ENCODE results near the gene VTI1A. TPM values are rescaled to one million over a fixed set of nuclear protein-coding genes. Genes with fewer than 3 reads are reported as not detected.

VTI1A gene
- total and polyA plus RNA-seq, 2 experiments from 2014 or later = 20.4 to 39.8 TPM

GRCh38 chr10:112834751-112835181 lies 387.8 kb downstream of the VTI1A start:
- Histone ChIP-seq H3K4me1 (ENCODE audit: insufficient read depth) (peaks cover 19% of the 10 kb centered on the region), H3K9me2 (replicated peaks; ENCODE audit: insufficient read depth) (no peaks in the 10 kb centered on the region), H4K20me1 (ENCODE audit: insufficient read depth, poor library complexity, severe bottlenecking) (no peaks in the 10 kb centered on the region), H3K4me2 (no peak overlapping the region), H3K27me3 (no peaks in the 10 kb centered on the region), H3K27ac (peak overlapping the region; percentile 16), H3K9me3 (ENCODE audit: low read depth) (no peaks in the 10 kb centered on the region), H2AFZ (no peak overlapping the region), H3K4me3 (no peak overlapping the region), H3K36me3 (replicated peaks; ENCODE audit: insufficient read depth, low read depth) (no peaks in the 10 kb centered on the region), H3K79me2 (no peaks in the 10 kb centered on the region)
- TF ChIP-seq EZH2phosphoT487 (IDR thresholded peaks at IDR 0.05; ENCODE audit: low read depth, severe bottlenecking, unreplicated experiment) = no peak
- TF ChIP-seq EZH2 (IDR thresholded peaks at IDR 0.05; ENCODE audit: borderline replicate concordance) = no peak
- no peak for TF ChIP-seq CTCF (IDR thresholded peaks at IDR 0.05; ENCODE audit: poor library complexity)
- WGBS (ENCODE audit: low lambda C conversion rate, missing lambda C conversion rate) = 81% methylated on average over 8 of the region's 8 CpGs
- DNase-seq (ENCODE audit: low spot score) = no peak

DNA sequence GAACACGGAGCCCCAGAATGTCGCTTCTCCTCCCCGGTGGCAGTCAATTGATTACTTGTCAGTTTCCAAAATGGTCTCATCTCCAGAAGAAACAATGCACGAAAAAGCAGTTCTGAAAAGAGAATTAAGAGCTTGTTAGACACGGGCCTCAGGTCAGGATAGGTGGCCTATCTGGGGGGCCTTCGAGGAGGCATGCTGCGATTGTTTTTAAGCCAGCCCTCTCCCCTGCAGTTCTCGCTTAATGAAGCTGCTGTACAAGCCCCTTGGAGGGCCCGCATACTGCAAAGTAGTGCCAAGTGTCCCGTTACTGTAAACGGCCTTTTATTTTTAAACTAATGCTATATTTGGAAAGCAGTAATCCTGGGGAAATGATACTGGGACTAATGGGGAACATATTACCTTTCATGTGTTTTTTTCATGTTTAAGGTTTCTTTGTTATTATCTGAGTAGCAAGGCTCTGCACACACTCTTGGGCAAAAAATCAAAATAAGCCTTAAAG lies 388.3 kb downstream of the VTI1A start:
- 64% methylated on average over 11 of the region's 11 CpGs for WGBS (ENCODE audit: low lambda C conversion rate, missing lambda C conversion rate)
- H3K36me3 ChIP-seq (replicated peaks; ENCODE audit: insufficient read depth, low read depth) = no peaks in the 10 kb centered on the region
- H3K27ac ChIP-seq = peak overlapping the region; percentile 16
- no peaks in the 10 kb centered on the region for H3K79me2 ChIP-seq
- H3K4me3 ChIP-seq = no peak overlapping the region
- H2AFZ ChIP-seq = no peak overlapping the region
- H3K27me3 ChIP-seq = no peaks in the 10 kb centered on the region
- TF ChIP-seq CTCF (IDR thresholded peaks at IDR 0.05; ENCODE audit: poor library complexity) (no peak), EZH2phosphoT487 (IDR thresholded peaks at IDR 0.05; ENCODE audit: low read depth, severe bottlenecking, unreplicated experiment) (no peak)
- H3K9me2 ChIP-seq (replicated peaks; ENCODE audit: insufficient read depth) = no peaks in the 10 kb centered on the region
- H3K9me3 ChIP-seq (ENCODE audit: low read depth) = no peaks in the 10 kb centered on the region
- H4K20me1 ChIP-seq (ENCODE audit: insufficient read depth, poor library complexity, severe bottlenecking) = no peaks in the 10 kb centered on the region
- H3K4me2 ChIP-seq = no peak overlapping the region
- DNase-seq (ENCODE audit: low spot score) = no peak
- peaks cover 19% of the 10 kb centered on the region for H3K4me1 ChIP-seq (ENCODE audit: insufficient read depth)

DNA sequence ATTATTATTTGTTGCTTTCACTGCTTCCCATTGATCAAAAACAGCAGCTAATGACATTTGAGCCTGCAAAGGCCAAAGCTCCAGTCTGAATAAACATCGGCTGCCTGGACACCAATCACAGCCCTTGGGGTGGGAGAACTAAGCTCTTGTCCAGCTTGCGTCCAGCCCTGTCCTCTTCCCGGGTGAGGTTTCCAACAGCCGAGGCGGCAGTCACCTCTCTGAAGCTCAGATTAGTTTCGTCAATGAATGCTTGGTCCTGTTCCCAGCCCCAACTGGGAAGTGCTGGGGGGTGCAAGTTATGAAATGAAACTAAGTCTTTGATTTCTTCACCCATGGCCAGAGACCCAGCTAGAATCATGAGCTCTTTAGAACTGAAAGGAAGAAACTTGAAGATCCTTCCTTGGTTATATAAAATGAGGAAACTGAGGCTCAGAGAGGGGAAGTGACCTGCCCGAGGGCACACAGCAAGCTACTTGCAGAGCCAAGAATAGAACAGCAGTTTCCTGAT lies 389.0 kb downstream of the VTI1A start:
- H3K9me3 ChIP-seq (ENCODE audit: low read depth) = no peaks in the 10 kb centered on the region
- H3K79me2 ChIP-seq = no peaks in the 10 kb centered on the region
- H3K4me3 ChIP-seq = no peak overlapping the region
- peak overlapping the region; percentile 29 for H3K4me2 ChIP-seq
- no peaks in the 10 kb centered on the region for H3K36me3 ChIP-seq (replicated peaks; ENCODE audit: insufficient read depth, low read depth)
- no peaks in the 10 kb centered on the region for H3K9me2 ChIP-seq (replicated peaks; ENCODE audit: insufficient read depth)
- H3K27me3 ChIP-seq = no peaks in the 10 kb centered on the region
- WGBS (ENCODE audit: low lambda C conversion rate, missing lambda C conversion rate) = 56% methylated on average over 7 of the region's 7 CpGs
- H4K20me1 ChIP-seq (ENCODE audit: insufficient read depth, poor library complexity, severe bottlenecking) = no peaks in the 10 kb centered on the region
- peaks cover 19% of the 10 kb centered on the region for H3K4me1 ChIP-seq (ENCODE audit: insufficient read depth)
- DNase-seq (ENCODE audit: low spot score) = no peak
- no peak overlapping the region for H2AFZ ChIP-seq
- TF ChIP-seq EZH2phosphoT487 (IDR thresholded peaks at IDR 0.05; ENCODE audit: low read depth, severe bottlenecking, unreplicated experiment) (no peak), CTCF (IDR thresholded peaks at IDR 0.05; ENCODE audit: poor library complexity) (no peak), EZH2 (IDR thresholded peaks at IDR 0.05; ENCODE audit: borderline replicate concordance) (no peak)
- no peak overlapping the region for H3K27ac ChIP-seq
